ENCODE data around the gene VSTM1. TPM values are rescaled to one million over a fixed set of nuclear protein-coding genes. Genes with fewer than 3 reads are reported as not detected.

VSTM1 gene
- polyA plus RNA-seq, 5 donors, result 0.17 to 0.41 (median 0.30) TPM; not detected in 2

DNA sequence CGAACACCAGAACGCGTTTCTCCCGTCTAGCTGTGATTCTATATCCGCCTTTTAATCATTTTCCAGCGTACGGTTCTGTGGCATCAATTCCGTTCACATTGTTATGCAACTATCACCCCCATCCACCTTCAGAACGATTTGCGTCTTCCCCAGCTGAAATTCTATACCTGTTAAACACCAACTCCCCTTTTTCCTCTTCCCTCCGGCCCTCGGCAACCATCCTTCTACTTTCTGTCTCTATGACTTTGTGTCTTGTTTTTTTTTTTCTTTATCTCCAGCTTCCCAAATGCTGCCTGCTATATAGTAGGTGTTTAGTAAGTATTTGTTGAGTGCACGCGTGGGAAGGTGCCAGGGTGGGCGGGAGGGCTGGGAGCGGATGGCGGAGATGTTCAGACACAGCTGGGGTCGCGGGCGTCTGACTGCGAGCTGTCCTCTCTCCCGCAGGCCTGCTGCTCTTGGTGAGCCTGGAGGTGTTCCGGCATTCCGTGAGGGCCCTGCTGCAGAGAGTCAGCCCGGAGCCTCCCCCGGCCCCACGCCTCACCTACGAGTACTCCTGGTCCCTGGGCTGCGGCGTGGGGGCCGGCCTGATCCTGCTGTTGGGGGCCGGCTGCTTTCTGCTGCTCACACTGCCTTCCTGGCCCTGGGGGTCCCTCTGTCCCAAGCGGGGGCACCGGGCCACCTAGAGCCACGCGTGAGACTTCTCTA is 52.0 kb downstream of the VSTM1 start:
- no peak for DNase-seq

DNA sequence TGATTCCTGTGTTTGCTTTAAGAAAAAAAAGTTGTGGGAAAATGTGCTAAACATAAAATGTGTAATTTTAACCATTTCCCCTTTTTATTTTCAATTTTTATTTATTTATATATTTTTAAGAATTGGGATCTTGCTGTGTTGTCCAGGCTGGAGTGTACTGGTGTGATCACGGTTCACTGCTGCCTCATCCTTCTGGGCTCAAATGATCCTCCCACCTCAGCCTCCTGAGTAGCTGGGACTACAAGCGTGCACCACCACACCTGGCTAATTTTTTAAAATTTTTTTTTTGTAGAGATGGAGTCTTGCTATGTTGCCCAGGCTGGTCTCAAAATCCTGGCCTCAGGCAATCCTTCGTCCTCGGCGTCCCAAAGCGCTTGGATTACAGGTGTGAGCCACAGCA is 53.2 kb downstream of the VSTM1 start:
- no peak for DNase-seq

- no peak for DNase-seq
Measured at GRCh38 chr19:54009440-54009839, 54.3 kb downstream of the VSTM1 start.

- DNase-seq, result no peak
Measured at GRCh38 chr19:54002495-54003315, 61.0 kb downstream of the VSTM1 start.

DNA sequence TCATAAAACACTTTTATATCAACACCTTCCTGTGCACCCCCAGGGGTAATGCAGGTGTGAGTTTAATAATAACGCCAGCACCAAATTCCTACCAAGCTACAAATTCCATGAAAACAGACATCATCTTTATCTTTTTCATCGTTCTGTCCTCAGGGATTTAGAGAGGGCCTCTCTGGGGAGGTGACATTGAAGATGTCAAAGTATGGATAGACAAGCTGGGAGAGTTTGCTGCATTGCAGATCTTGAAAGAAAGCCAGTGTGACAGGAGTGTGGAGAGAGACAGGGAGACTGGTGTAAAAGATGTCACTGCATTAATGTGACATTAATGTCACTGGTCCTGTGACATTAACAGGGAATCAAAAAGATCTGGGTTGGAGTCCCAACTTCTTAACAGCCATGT is 62.2 kb downstream of the VSTM1 start:
- no peak for DNase-seq

- no peak for DNase-seq
Measured at GRCh38 chr19:53999694-54000093, 64.0 kb downstream of the VSTM1 start.

DNA sequence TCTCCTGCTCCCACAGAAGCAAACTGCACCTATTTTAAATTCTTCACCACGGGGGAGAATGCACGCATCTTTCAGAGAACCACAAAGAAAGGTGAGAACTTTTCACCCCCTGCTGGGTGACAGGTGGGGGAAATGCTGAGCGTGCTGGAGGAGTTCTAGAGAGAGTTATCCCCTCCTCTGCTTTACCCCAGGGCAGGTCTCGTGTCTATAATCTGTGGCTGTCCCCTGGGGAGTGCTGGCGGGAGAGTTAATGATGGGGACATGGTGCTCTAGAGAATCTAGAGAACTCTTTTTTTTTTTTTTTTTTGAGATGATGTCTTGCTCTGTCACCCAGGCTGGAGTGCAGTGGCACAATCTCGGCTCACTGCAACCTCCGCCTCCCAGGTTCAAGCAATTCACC is 65.5 kb downstream of the VSTM1 start:
- DNase-seq, result no peak

DNA sequence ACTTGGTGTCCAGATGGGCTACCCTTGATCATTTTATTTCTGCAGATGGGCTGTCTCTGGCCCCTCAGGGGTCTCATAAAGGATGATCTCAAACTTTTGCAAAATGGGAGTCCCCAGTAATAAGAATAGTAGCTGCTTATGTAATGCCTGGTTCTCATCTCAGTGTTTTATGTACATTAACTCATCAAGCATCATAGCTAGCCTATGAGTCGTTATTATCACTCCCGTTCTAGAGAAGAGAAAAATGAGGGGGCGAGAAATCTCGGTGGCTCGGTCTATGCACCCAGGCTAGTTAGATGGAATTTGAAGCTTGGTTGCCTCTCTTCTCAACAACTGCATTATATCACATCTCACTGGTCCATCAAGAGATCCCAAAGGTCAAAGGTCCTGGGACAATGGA is 68.9 kb downstream of the VSTM1 start:
- DNase-seq, result no peak

DNA sequence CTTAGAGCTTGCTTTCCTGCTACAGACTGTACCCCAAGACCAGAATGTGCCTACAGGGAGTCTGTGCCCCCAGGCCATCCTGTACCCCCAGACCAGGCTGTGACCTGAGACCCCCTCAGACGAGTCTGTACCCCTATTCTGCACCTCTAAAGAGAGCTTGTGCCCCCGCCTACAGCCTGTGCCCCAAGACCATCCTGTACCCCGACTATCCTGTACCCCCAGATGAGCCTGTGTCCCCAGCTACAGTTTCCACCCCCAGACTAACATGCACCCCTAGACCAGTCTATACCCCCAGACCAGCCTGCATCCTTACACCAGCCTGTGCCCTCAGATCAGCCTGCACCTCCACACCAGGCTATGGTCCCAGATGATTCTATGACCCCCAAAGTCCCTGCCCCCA is 70.2 kb downstream of the VSTM1 start:
- no peak for DNase-seq

- no peak for DNase-seq
Measured at GRCh38 chr19:53992815-53993214, 70.9 kb downstream of the VSTM1 start.

- no peak for DNase-seq
Measured at GRCh38 chr19:53992211-53992610, 71.5 kb downstream of the VSTM1 start.

- no peak for DNase-seq
Measured at GRCh38 chr19:53991224-53992113, 72.2 kb downstream of the VSTM1 start, which contains the start of gene CACNG6. Gene CACNG6 (plus strand): TSS chr19:53991637. CDS start chr19:53992878, 1,241 bp downstream.

Other genes with a start within 250 kb of the VSTM1 start
- gene NLRP12, start 239.6 kb downstream of the VSTM1 start, polyA plus RNA-seq (ENCODE audit: insufficient read depth in 1 of 5, insufficient read length in 5 of 5, low replicate concordance in 1 of 5), result under 1 TPM; 0.38 to 0.51 (median 0.41) TPM
- 100 to 1,000 TPM in 1 of 5 donors, 10 to 100 TPM in 4; 56.6 to 117 (median 71.2) TPM for gene MYADM, start 196.0 kb downstream of the VSTM1 start, polyA plus RNA-seq (ENCODE audit: insufficient read depth in 1 of 5, insufficient read length in 5 of 5, low replicate concordance in 1 of 5)
- under 1 TPM in 4 of 5 donors, not detected in 1; 0.19 to 0.46 (median 0.42) TPM for gene PRKCG, start 181.7 kb downstream of the VSTM1 start, polyA plus RNA-seq (ENCODE audit: insufficient read depth in 1 of 5, insufficient read length in 5 of 5, low replicate concordance in 1 of 5)
- gene CACNG7, start 154.6 kb downstream of the VSTM1 start, polyA plus RNA-seq (ENCODE audit: insufficient read depth in 1 of 5, insufficient read length in 5 of 5, low replicate concordance in 1 of 5), result under 1 TPM in 1 of 5 donors, not detected in 4; 0.09 TPM
- under 1 TPM; 0.07 to 0.13 (median 0.10) TPM for gene CACNG8, start 101.0 kb downstream of the VSTM1 start, polyA plus RNA-seq (ENCODE audit: insufficient read depth in 1 of 5, insufficient read length in 5 of 5, low replicate concordance in 1 of 5)
- 1 to 10 TPM in 3 of 5 donors, under 1 TPM in 2; 0.21 to 2.6 (median 1.0) TPM for gene CACNG6, start 72.3 kb downstream of the VSTM1 start, polyA plus RNA-seq (ENCODE audit: insufficient read depth in 1 of 5, insufficient read length in 5 of 5, low replicate concordance in 1 of 5)
- under 1 TPM in 4 of 5 donors, not detected in 1; 0.15 to 0.27 (median 0.18) TPM for gene TARM1, start 17.5 kb upstream of the VSTM1 start, polyA plus RNA-seq (ENCODE audit: insufficient read depth in 1 of 5, insufficient read length in 5 of 5, low replicate concordance in 1 of 5)
- under 1 TPM; 0.38 to 0.73 (median 0.56) TPM for gene OSCAR, start 36.9 kb upstream of the VSTM1 start, polyA plus RNA-seq (ENCODE audit: insufficient read depth in 1 of 5, insufficient read length in 5 of 5, low replicate concordance in 1 of 5)
- gene NDUFA3, start 39.0 kb upstream of the VSTM1 start, polyA plus RNA-seq (ENCODE audit: insufficient read depth in 1 of 5, insufficient read length in 5 of 5, low replicate concordance in 1 of 5), result 100 to 1,000 TPM in 1 of 5 donors, 10 to 100 TPM in 4; 65.2 to 157 (median 85.5) TPM
- 10 to 100 TPM; 13.1 to 25.5 (median 18.1) TPM for gene TFPT, start 51.8 kb upstream of the VSTM1 start, polyA plus RNA-seq (ENCODE audit: insufficient read depth in 1 of 5, insufficient read length in 5 of 5, low replicate concordance in 1 of 5)
- gene PRPF31, start 51.9 kb upstream of the VSTM1 start, polyA plus RNA-seq (ENCODE audit: insufficient read depth in 1 of 5, insufficient read length in 5 of 5, low replicate concordance in 1 of 5), result 10 to 100 TPM; 50.3 to 71.0 (median 60.2) TPM
- gene CNOT3, start 73.9 kb upstream of the VSTM1 start, polyA plus RNA-seq (ENCODE audit: insufficient read depth in 1 of 5, insufficient read length in 5 of 5, low replicate concordance in 1 of 5), result 10 to 100 TPM; 54.3 to 69.4 (median 59.5) TPM
- 10 to 100 TPM in 1 of 5 donors, 1 to 10 TPM in 4; 6.5 to 12.3 (median 7.9) TPM for gene LENG1, start 95.8 kb upstream of the VSTM1 start, polyA plus RNA-seq (ENCODE audit: insufficient read depth in 1 of 5, insufficient read length in 5 of 5, low replicate concordance in 1 of 5)
- 10 to 100 TPM; 21.9 to 42.8 (median 32.1) TPM for gene TMC4, start 109.3 kb upstream of the VSTM1 start, polyA plus RNA-seq (ENCODE audit: insufficient read depth in 1 of 5, insufficient read length in 5 of 5, low replicate concordance in 1 of 5)
- gene MBOAT7, start 125.7 kb upstream of the VSTM1 start, polyA plus RNA-seq (ENCODE audit: insufficient read depth in 1 of 5, insufficient read length in 5 of 5, low replicate concordance in 1 of 5), result 10 to 100 TPM; 44.0 to 69.4 (median 54.5) TPM
- 10 to 100 TPM; 35.0 to 66.7 (median 44.3) TPM for gene TSEN34, start 127.4 kb upstream of the VSTM1 start, polyA plus RNA-seq (ENCODE audit: insufficient read depth in 1 of 5, insufficient read length in 5 of 5, low replicate concordance in 1 of 5)
- 1,000 to 10,000 TPM; 1,645 to 2,801 (median 2,081) TPM for gene RPS9, start 137.0 kb upstream of the VSTM1 start, polyA plus RNA-seq (ENCODE audit: insufficient read depth in 1 of 5, insufficient read length in 5 of 5, low replicate concordance in 1 of 5)
- 1 to 10 TPM; 1.4 to 2.9 (median 2.3) TPM for gene LILRB3, start 159.1 kb upstream of the VSTM1 start, polyA plus RNA-seq (ENCODE audit: insufficient read depth in 1 of 5, insufficient read length in 5 of 5, low replicate concordance in 1 of 5)
- gene LILRA6, start 178.9 kb upstream of the VSTM1 start, polyA plus RNA-seq (ENCODE audit: insufficient read depth in 1 of 5, insufficient read length in 5 of 5, low replicate concordance in 1 of 5), result 1 to 10 TPM in 1 of 5 donors, under 1 TPM in 4; 0.56 to 1.5 (median 0.73) TPM
- 1 to 10 TPM; 3.9 to 5.0 (median 4.8) TPM for gene LILRB5, start 193.4 kb upstream of the VSTM1 start, polyA plus RNA-seq (ENCODE audit: insufficient read depth in 1 of 5, insufficient read length in 5 of 5, low replicate concordance in 1 of 5)
- gene LILRB2, start 217.2 kb upstream of the VSTM1 start, polyA plus RNA-seq (ENCODE audit: insufficient read depth in 1 of 5, insufficient read length in 5 of 5, low replicate concordance in 1 of 5), result 1 to 10 TPM; 1.5 to 3.3 (median 1.7) TPM
- gene LILRA5, start 249.3 kb upstream of the VSTM1 start, polyA plus RNA-seq (ENCODE audit: insufficient read depth in 1 of 5, insufficient read length in 5 of 5, low replicate concordance in 1 of 5), result under 1 TPM; 0.28 to 0.81 (median 0.55) TPM

Data from right lung (tissue), 5 donors.